Stimulated activated CD4-positive, alpha-beta T cell treated with anti-CD3 and anti-CD28 coated beads, Interleukin-15, amount 100 ng/mL, for 1 hour (primary cell): ENCODE results near the gene SRC.

Experiments
- DNase-seq, 2 donors: peaks; one replicate each; pipeline ENCODE4 v3.0.0-alpha.2; 2020; ENCODE audit warnings: low read depth in 1 of 2, low spot score in 1 of 2

SRC gene

GRCh38 chr20:37407573-37408002 lies 61.6 kb downstream of the SRC start:
- DNase-seq: no peak

- DNase-seq: no peak
Observed at GRCh38 chr20:37408302-37409193, 62.6 kb downstream of the SRC start.

GRCh38 chr20:37411408-37412219 lies 65.7 kb downstream of the SRC start:
- no peak for DNase-seq

- DNase-seq: no peak
Observed at GRCh38 chr20:37413023-37413334, 67.0 kb downstream of the SRC start.

GRCh38 chr20:37413379-37413778 lies 67.4 kb downstream of the SRC start:
- no peak for DNase-seq

- DNase-seq: no peak
Observed at GRCh38 chr20:37414224-37415035, 68.5 kb downstream of the SRC start.

- no peak for DNase-seq
Observed at GRCh38 chr20:37415118-37416085, 69.5 kb downstream of the SRC start.

GRCh38 chr20:37416100-37416847 lies 70.3 kb downstream of the SRC start:
- DNase-seq: no peak

- no peak for DNase-seq
Observed at GRCh38 chr20:37416848-37417616, 71.1 kb downstream of the SRC start.

GRCh38 chr20:37417617-37418467 lies 71.9 kb downstream of the SRC start:
- DNase-seq: no peak

- DNase-seq: no peak
Observed at GRCh38 chr20:37418591-37419109, 72.7 kb downstream of the SRC start.

GRCh38 chr20:37419307-37419706 lies 73.4 kb downstream of the SRC start:
- no peak for DNase-seq

- DNase-seq: no peak
Observed at GRCh38 chr20:37419774-37420542, 74.0 kb downstream of the SRC start.

- DNase-seq: no peak
Observed at GRCh38 chr20:37420610-37421009, 74.7 kb downstream of the SRC start.

- DNase-seq: no peak
Observed at GRCh38 chr20:37421060-37421905, 75.3 kb downstream of the SRC start.

GRCh38 chr20:37421988-37422387 lies 76.0 kb downstream of the SRC start:
- DNase-seq: no peak
